Thymus (tissue), 11 donors: ENCODE data around the gene PACSIN1. TPM values are rescaled to one million over a fixed set of nuclear protein-coding genes. Genes with fewer than 3 reads are reported as not detected.

ENCODE experiments used
- DNase-seq, 9 donors: peaks; one replicate each; pipeline ENCODE4 v3.0.0-alpha.2; 2013; ENCODE audit warnings: low spot score in 9 of 9, low read depth in 6 of 9, missing footprints in 1 of 9
- H3K27ac ChIP-seq, 2 donors: one replicate each; pipeline ENCODE4 v1.5.1; 2013; ENCODE audit warnings: control low read depth in 1 of 2, low read depth in 1 of 2, low read length in 1 of 2, mild to moderate bottlenecking in 1 of 2, moderate library complexity in 1 of 2
- H3K27me3 ChIP-seq, 2 donors: one replicate each; pipeline ENCODE4 v1.5.1; 2013; ENCODE audit warnings: low read length in 1 of 2; ENCODE audit not compliant: control insufficient read depth in 2 of 2, insufficient read depth in 1 of 2
- H3K36me3 ChIP-seq, 2 donors: one replicate each; pipeline ENCODE4 v1.5.1; 2013; ENCODE audit warnings: low read length in 1 of 2, mild to moderate bottlenecking in 1 of 2, moderate library complexity in 1 of 2; ENCODE audit not compliant: control insufficient read depth in 2 of 2, insufficient read depth in 2 of 2
- H3K4me1 ChIP-seq, 2 donors: one replicate each; pipeline ENCODE4 v1.5.1; 2013; ENCODE audit warnings: low read length in 2 of 2; ENCODE audit not compliant: control insufficient read depth in 2 of 2, insufficient read depth in 2 of 2
- H3K4me3 ChIP-seq, 2 donors: one replicate each; pipeline ENCODE4 v1.5.1; 2013; ENCODE audit warnings: low read length in 2 of 2, control low read depth in 1 of 2, mild to moderate bottlenecking in 1 of 2
- H3K9me3 ChIP-seq, 2 donors: one replicate each; pipeline ENCODE4 v1.5.1; 2013; ENCODE audit warnings: low read length in 1 of 2, mild to moderate bottlenecking in 1 of 2; ENCODE audit not compliant: control insufficient read depth in 2 of 2, insufficient read depth in 1 of 2
- WGBS: extraction: QIAGEN DNeasy Blood & Tissue Kit; methylation state at CpG from one replicate; pipeline ENCODE4 v1.1.7; 2013; 5-methylcytosine and 5-hydroxymethylcytosine counted together
- polyA plus RNA-seq: library from polyadenylated mRNA; stranded (reverse); fragments of 200-250 nt; gene quantifications from one replicate; pipeline ENCODE4 v1.2.3, GENCODE V29; 2013
- total RNA-seq: library from RNA; stranded (reverse); fragments of 120-200 nt; gene quantifications from one replicate; pipeline ENCODE4 v1.2.4, GENCODE V29; 2013
- donor health status: healthy.

The PACSIN1 gene
- total and polyA plus RNA-seq, 2 donors = 1.2 to 1.7 TPM

DNA sequence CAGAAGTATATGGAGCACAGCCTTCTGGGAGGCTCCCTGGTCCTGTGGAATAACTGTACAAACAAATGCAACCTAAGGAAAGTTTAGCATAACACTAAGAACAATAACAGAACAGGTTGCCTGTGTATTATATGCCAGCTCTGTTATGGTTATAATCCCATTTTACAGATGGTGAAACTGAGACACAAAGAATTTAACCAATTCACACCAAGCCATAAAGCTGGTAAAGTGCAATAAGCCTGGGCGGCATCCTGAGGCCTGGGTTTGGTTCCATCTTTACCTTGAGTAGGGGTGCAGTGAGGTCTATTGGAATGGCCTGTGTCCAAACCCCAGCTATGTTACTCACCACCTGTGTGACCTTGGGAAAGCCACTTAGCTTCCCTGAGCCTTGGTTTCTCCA is 14.7 kb upstream of the PACSIN1 start:
- DNase-seq = no peak
- Histone ChIP-seq H3K27ac (no peak overlapping the region), H3K9me3 (peaks cover 0 to 1% of the 10 kb centered on the region in 2 donors), H3K36me3 (no peaks in the 10 kb centered on the region), H3K4me1 (no peaks in the 10 kb centered on the region), H3K27me3 (no peaks in the 10 kb centered on the region), H3K4me3 (no peak overlapping the region)
- WGBS = 98% methylated on average over 1 of the region's 1 CpG

DNA sequence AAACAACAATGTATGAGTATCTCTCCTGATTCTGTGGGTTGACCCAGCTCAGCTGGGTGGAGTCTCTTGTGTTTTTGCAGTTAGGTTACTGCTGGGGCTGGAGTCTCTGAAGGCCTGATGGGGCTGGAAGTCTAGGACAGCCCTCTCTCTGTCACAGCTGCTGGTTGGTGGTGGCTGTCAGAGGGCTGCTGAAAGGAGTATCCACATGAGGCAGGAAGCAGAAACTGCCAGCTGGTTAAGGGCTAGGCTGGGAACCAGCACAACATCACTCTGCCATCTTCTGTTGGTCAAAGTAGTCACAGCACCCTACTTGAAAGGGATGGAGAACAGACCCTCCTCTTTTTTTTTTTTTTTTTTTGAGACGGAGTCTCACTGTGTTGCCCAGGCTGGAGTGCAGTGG is 10.0 kb upstream of the PACSIN1 start:
- Histone ChIP-seq H3K9me3 (peaks cover 1 to 11% of the 10 kb centered on the region in 2 donors), H3K4me3 (no peak overlapping the region), H3K4me1 (peaks cover 0 to 16% of the 10 kb centered on the region in 2 donors), H3K27me3 (no peaks in the 10 kb centered on the region), H3K27ac (no peak overlapping the region), H3K36me3 (no peaks in the 10 kb centered on the region)
- no CpG with 5 or more reads among the region's 1 CpG for WGBS
- DNase-seq = no peak

DNA sequence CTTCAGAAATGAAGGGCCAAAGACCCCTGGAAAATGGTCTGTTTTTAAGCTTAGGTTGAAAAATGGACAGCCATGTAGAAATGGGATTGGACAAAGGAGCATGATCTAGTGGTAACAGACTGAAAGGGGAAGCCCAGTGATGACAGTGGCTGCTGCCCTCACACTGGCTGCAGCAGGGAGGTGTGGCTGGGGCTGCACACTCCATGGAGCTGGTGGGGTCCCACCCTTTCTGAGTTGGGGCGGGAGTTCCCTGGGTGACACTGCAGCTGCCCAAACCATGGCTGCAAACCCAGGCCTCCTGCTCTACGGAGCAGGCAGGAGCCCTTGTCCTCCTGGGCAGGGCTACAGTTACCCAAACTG is 8.5 kb upstream of the PACSIN1 start:
- H3K27ac ChIP-seq = no peak overlapping the region
- H3K27me3 ChIP-seq = no peaks in the 10 kb centered on the region
- peaks cover 0 to 16% of the 10 kb centered on the region in 2 donors for H3K4me1 ChIP-seq
- no peak overlapping the region for H3K4me3 ChIP-seq
- WGBS = 69% methylated on average over 2 of the region's 2 CpGs
- no peaks in the 10 kb centered on the region for H3K36me3 ChIP-seq
- H3K9me3 ChIP-seq = peaks cover 0 to 11% of the 10 kb centered on the region in 2 donors
- DNase-seq = no peak

DNA sequence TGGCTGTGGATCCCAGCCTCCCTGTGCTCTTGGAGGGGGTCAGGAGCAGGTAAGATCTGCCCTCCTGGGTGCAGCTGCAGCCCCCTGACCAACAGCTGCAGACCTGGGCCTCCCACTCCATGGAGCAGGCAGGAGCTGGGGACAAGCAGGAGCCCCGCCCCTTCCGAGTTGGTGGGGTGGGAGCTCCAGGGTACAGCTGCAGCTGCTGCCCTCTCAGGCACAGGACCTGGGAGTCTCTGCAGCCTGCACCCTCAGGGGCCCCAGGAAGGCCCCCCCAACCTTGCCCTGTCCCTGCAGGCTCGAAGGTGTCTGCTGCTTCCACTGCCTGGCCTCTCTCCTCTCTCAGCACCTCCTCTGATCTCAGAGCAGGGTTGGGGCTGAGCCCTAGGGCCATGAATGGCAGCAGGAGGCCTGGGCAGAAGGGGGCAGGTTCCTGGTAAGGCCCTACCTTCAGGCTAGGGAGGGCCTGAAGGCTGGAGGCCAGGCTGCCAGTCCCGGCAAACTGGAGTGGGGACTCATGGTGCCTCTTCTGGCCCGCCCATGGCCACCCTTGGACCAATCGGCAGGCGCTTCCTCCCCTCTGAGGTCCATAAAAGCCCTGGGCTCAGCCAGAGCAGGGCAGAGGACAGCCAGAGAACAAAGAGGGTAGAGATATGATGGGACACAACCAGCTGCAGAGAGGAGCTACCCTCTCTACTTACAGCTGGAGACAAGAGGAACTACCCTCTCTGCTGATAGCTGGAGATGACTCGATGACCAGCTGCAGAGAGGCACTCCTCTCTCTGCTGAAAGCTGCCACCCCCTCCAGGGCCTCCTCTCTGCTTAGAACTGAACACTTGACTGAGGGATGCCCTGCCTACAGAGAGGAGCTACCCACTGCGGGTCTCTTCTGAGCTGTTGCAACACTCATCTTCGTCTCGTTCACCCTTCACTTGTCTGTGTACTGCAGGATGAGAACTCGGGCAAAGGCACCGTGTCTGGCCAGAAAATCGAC is 7.8 kb upstream of the PACSIN1 start:
- no peaks in the 10 kb centered on the region for H3K36me3 ChIP-seq
- peaks cover 0 to 3% of the 10 kb centered on the region in 2 donors for H3K27me3 ChIP-seq
- no peak overlapping the region for H3K27ac ChIP-seq
- DNase-seq = no peak
- H3K4me3 ChIP-seq = no peak overlapping the region
- H3K9me3 ChIP-seq = peaks cover 0 to 11% of the 10 kb centered on the region in 2 donors
- 89% methylated on average over 14 of the region's 14 CpGs for WGBS
- H3K4me1 ChIP-seq = peaks cover 0 to 16% of the 10 kb centered on the region in 2 donors

DNA sequence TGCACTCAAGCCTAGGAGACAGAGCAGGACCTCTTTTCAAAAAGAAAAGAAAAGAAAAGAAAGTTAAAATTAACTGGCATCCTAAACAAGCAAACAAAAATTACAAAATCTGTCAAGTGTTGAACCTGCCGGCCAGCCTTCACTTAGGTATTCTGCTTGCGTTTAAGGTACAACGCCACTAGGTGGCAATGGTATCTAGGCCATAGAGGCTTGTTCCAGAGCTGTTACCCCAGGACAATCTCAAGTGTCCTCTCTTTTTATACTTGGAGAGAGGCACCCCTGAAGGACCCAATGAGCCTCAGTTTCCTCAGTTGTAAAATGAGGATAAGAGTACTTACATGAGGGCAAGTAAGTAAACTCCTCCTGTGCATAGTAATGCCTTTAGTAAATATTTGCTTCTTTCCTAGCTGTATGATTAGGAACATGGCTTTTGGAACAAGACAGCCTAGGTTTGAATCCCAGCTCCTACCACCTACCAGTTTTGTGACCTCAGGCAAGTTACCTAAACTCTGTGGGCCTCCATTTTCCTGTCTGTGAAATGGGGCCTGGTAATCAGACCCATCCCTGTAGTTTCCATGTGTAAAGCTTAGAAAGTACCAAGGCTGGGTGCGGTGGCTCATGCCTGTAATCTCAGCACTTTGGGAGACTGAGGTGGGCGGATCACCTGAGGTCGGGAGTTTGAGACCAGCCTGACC is 5.8 kb upstream of the PACSIN1 start:
- peak in 6 of 9 donors; percentile 31 to 68 (median 42) for DNase-seq
- H3K36me3 ChIP-seq = no peaks in the 10 kb centered on the region

DNA sequence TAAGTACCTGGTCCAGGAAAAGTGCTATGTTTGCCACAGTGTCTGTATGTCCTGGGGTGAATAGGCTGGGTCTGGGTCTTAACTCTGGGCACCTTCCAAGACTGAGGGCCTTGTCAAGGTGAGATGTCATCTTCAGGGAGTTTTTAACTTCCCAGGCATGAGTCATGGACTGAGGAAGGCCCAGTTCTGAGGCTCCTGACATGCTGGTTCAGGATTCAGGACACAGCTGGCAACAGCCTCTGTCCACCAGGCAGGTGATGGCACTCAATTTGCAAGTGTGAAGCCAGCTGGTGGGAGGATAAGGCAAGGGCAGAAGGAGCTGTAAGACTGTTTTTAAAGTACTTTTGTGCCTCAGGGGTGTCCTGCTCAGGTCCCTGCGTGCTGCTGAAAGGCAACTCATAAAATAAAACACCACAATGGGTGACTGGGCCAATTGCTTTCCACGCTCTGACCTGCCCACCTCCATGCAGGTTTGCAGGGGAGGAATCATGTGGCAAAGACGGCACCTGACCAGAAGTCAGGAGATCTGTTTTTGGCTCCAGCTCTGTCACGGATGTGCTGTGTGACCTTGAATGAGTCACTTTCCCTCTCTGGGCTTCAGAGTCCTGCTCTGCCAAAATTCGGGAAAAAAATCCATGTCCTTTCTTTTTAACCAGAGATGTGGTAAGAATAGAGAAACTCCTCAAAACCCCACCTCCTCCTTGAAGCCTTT is 4.9 kb upstream of the PACSIN1 start:
- Histone ChIP-seq H3K27ac (no peak overlapping the region), H3K4me1 (peaks cover 0 to 21% of the 10 kb centered on the region in 2 donors), H3K27me3 (peaks cover 5 to 26% of the 10 kb centered on the region in 2 donors), H3K9me3 (peaks cover 0 to 11% of the 10 kb centered on the region in 2 donors), H3K36me3 (no peaks in the 10 kb centered on the region), H3K4me3 (no peak overlapping the region)
- 97% methylated on average over 5 of the region's 5 CpGs for WGBS
- no peak for DNase-seq

More for the DNA sequence above, 5.8 kb upstream of the PACSIN1 start:
- Histone ChIP-seq H3K27ac (no peak overlapping the region), H3K4me1 (peaks cover 0 to 16% of the 10 kb centered on the region in 2 donors), H3K4me3 (no peak overlapping the region), H3K9me3 (peaks cover 0 to 11% of the 10 kb centered on the region in 2 donors), H3K27me3 (peaks cover 2 to 18% of the 10 kb centered on the region in 2 donors)
- WGBS = 56% methylated on average over 6 of the region's 6 CpGs

DNA sequence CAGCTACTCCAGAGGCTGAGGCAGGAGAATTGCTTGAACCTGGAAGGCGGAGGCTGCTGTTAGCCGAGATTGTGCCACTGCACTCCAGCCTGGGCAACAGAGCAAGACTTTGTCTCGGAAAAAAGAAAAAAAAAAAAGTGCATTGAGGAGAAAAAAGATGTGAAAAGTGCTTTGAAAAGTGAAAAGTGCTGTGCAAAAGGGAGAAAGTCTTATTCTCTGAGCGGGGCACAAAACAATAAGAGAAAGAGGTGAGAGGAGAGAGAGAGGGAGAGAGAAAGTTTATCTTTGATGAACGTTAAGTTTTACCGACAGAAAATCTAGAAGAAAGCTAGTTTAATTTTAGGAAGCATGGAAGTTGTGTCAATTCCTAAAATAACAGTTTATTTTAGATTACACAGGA is 3.9 kb upstream of the PACSIN1 start:
- Histone ChIP-seq H3K9me3 (peaks cover 0 to 11% of the 10 kb centered on the region in 2 donors), H3K4me1 (peaks cover 0 to 17% of the 10 kb centered on the region in 2 donors), H3K27ac (no peak overlapping the region), H3K27me3 (peaks cover 7 to 36% of the 10 kb centered on the region in 2 donors), H3K4me3 (no peak overlapping the region), H3K36me3 (no peaks in the 10 kb centered on the region)
- DNase-seq = no peak
- WGBS = 92% methylated on average over 6 of the region's 6 CpGs

DNA sequence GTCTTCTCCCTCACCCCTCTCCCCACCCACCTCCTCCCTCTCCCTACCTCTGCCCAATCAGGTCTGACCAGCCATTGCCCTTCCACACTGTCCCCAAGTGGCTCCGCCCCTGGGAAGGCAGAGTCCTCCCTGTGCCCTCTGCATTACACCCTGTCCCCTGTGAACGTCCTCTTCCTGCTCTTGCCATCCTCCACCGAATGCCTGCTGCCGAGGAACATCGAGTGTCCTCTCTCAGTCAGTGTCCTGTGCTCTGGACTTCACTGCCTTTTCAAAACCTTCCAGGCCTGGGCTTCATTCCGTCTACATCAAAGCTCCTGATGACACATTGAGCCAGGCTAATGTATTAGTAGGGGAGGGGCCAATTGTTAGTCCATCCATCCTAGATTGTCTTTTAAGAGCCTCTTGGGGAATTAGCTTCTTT is 3.3 kb upstream of the PACSIN1 start:
- H3K27me3 ChIP-seq = peaks cover 7 to 37% of the 10 kb centered on the region in 2 donors
- WGBS = 78% methylated on average over 6 of the region's 6 CpGs
- peaks cover 0 to 12% of the 10 kb centered on the region in 2 donors for H3K4me1 ChIP-seq
- peaks cover 0 to 11% of the 10 kb centered on the region in 2 donors for H3K9me3 ChIP-seq
- no peak for DNase-seq
- no peak overlapping the region for H3K4me3 ChIP-seq
- no peaks in the 10 kb centered on the region for H3K36me3 ChIP-seq
- no peak overlapping the region for H3K27ac ChIP-seq
